CD4-positive, alpha-beta T cell treated with Interferon gamma for 1 hour (primary cell): ENCODE results near the gene TRMT2A.
A peak's percentile ranks its signal among the peaks of the same experiment; 100 is the strongest.

ENCODE experiments used
- DNase-seq: peaks from one replicate; pipeline ENCODE4 v3.0.0-alpha.2; 2020

TRMT2A gene

GRCh38 chr22:20133930-20134549 is 17.0 kb upstream of the TRMT2A start:
- no peak for DNase-seq

- DNase-seq = no peak
Measured at GRCh38 chr22:20132686-20133246, 15.7 kb upstream of the TRMT2A start.

- DNase-seq = no peak
Measured at GRCh38 chr22:20131859-20132685, 15.0 kb upstream of the TRMT2A start.

GRCh38 chr22:20131597-20131858 is 14.5 kb upstream of the TRMT2A start, which contains the start of gene ZDHHC8:
Gene ZDHHC8, plus strand, starts transcription at chr22:20131804. Its CDS starts 144 bp downstream, at chr22:20131948.
- DNase-seq = peak; percentile 29

GRCh38 chr22:20130731-20131596 is 13.9 kb upstream of the TRMT2A start:
- peak; percentile 81 for DNase-seq

- DNase-seq = no peak
Measured at GRCh38 chr22:20130319-20130718, 13.3 kb upstream of the TRMT2A start.

GRCh38 chr22:20129747-20130014 is 12.7 kb upstream of the TRMT2A start:
- DNase-seq = no peak

- peak; percentile 34 for DNase-seq
Measured at GRCh38 chr22:20128902-20129746, 12.1 kb upstream of the TRMT2A start.

GRCh38 chr22:20128619-20128901 is 11.5 kb upstream of the TRMT2A start:
- no peak for DNase-seq

GRCh38 chr22:20127869-20128618 is 11.0 kb upstream of the TRMT2A start:
- DNase-seq = no peak

- no peak for DNase-seq
Measured at GRCh38 chr22:20127318-20127868, 10.4 kb upstream of the TRMT2A start.

- DNase-seq = no peak
Measured at GRCh38 chr22:20126284-20127029, 9.4 kb upstream of the TRMT2A start.

- DNase-seq = no peak
Measured at GRCh38 chr22:20125201-20126174, 8.5 kb upstream of the TRMT2A start.

- DNase-seq = no peak
Measured at GRCh38 chr22:20124083-20124787, 7.2 kb upstream of the TRMT2A start.

- no peak for DNase-seq
Measured at GRCh38 chr22:20123366-20124082, 6.5 kb upstream of the TRMT2A start.

GRCh38 chr22:20121856-20122415 is 4.9 kb upstream of the TRMT2A start:
- no peak for DNase-seq

- no peak for DNase-seq
Measured at GRCh38 chr22:20118300-20119020, 1.4 kb upstream of the TRMT2A start.
